K562 (cell line): ENCODE measurements around the gene AACS. TPM values are rescaled to one million over a fixed set of nuclear protein-coding genes. Genes with fewer than 3 reads are reported as not detected.

Experiments
- NFATC3 ChIP-seq: fragments of 450-650 bp; IDR thresholded peaks from 2 replicates; pipeline ENCODE4 v1.6.1; 2017; ENCODE audit warnings: mild to moderate bottlenecking
- PHB2 ChIP-seq: fragments of 450-650 bp; IDR thresholded peaks from 2 replicates; pipeline ENCODE4 v1.6.1; 2017; ENCODE audit warnings: low read depth
- TCF15 ChIP-seq: fragments of 250-450 bp; sonication (Bioruptor Pico); IDR thresholded peaks from 2 replicates; pipeline ENCODE4 v1.8.0; 2022; ENCODE audit warnings: moderate library complexity, mild to moderate bottlenecking, inconsistent platforms
- TCF7L2 ChIP-seq: fragments of 150-350 bp; IDR thresholded peaks from 2 replicates; pipeline ENCODE4 v1.6.1; 2016; ENCODE audit warnings: low read depth, mild to moderate bottlenecking, low read length, moderate library complexity
- ZNF561 ChIP-seq: fragments of 450-650 bp; formaldehyde crosslinking; conservative IDR thresholded peaks from 2 replicates; pipeline ENCODE4 v1.4.0; 2020; ENCODE audit warnings: mild to moderate bottlenecking, moderate library complexity
- polyA plus RNA-seq, 8 experiments: library from polyadenylated mRNA; depleted of rRNA in 4 of 8; stranded (reverse) in 5 of 8; unstranded in 3 of 8; fragments of >200 nt; fragmentation: Nextera tagmentation in 2 of 8; fragmentation: Illumina TruSeq in 1 of 8; extraction: Ambion mirVana in 2 of 8; extraction: Trizol in 1 of 8; gene quantifications; 2 replicates each; pipeline versions ENCODE4 v1.2.1 to v1.2.3, GENCODE V29; 2011 to 2014; ENCODE audit warnings: inconsistent platforms in 1 of 8, missing spikeins in 1 of 8
- total RNA-seq, 7 experiments: library from RNA; depleted of rRNA in 6 of 7; stranded (reverse); fragments of >200 nt in 6 of 7; fragmentation: Illumina TruSeq in 2 of 7; extraction: Trizol in 2 of 7; gene quantifications; 2 replicates each; pipeline versions ENCODE4 v1.2.1 to v1.2.3, GENCODE V29; 2011 to 2021; ENCODE audit warnings: low replicate concordance in 1 of 7
- TF ChIP-seq, protein P1 (sequence below): sonication (generic); formaldehyde crosslinking; IDR thresholded peaks from 2 replicates; pipeline ENCODE4 v1.8.0; 2022; ENCODE audit warnings: mild to moderate bottlenecking, missing genetic modification reagents
- TF ChIP-seq, protein P2 (sequence below): fragments of 450-650 bp; IDR thresholded peaks from 2 replicates; pipeline ENCODE4 v1.7.0; 2016; ENCODE audit warnings: borderline replicate concordance
- TF ChIP-seq, protein P3 (sequence below), 2 experiments: fragments of 450-650 bp; formaldehyde crosslinking in 1 of 2; IDR thresholded peaks; 2 replicates each; pipeline versions ENCODE4 v1.4.0 to v1.6.1; 2014 to 2020; ENCODE audit warnings: mild to moderate bottlenecking in 2 of 2, borderline replicate concordance in 1 of 2, low read depth in 1 of 2

The AACS gene
- total and polyA plus RNA-seq, 9 of the 15 experiments (the other 6 are each of a cell fraction or from before 2014, with no cell fraction given), result 2.4 to 13.0 (median 6.0) TPM

- no peak for TF ChIP-seq TCF15 (CRISPR knock-in tag)
- no peak for TF ChIP-seq TCF7L2
- TF ChIP-seq, protein P1, sequence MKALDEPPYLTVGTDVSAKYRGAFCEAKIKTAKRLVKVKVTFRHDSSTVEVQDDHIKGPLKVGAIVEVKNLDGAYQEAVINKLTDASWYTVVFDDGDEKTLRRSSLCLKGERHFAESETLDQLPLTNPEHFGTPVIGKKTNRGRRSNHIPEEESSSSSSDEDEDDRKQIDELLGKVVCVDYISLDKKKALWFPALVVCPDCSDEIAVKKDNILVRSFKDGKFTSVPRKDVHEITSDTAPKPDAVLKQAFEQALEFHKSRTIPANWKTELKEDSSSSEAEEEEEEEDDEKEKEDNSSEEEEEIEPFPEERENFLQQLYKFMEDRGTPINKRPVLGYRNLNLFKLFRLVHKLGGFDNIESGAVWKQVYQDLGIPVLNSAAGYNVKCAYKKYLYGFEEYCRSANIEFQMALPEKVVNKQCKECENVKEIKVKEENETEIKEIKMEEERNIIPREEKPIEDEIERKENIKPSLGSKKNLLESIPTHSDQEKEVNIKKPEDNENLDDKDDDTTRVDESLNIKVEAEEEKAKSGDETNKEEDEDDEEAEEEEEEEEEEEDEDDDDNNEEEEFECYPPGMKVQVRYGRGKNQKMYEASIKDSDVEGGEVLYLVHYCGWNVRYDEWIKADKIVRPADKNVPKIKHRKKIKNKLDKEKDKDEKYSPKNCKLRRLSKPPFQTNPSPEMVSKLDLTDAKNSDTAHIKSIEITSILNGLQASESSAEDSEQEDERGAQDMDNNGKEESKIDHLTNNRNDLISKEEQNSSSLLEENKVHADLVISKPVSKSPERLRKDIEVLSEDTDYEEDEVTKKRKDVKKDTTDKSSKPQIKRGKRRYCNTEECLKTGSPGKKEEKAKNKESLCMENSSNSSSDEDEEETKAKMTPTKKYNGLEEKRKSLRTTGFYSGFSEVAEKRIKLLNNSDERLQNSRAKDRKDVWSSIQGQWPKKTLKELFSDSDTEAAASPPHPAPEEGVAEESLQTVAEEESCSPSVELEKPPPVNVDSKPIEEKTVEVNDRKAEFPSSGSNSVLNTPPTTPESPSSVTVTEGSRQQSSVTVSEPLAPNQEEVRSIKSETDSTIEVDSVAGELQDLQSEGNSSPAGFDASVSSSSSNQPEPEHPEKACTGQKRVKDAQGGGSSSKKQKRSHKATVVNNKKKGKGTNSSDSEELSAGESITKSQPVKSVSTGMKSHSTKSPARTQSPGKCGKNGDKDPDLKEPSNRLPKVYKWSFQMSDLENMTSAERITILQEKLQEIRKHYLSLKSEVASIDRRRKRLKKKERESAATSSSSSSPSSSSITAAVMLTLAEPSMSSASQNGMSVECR (CRISPR knock-in tag), result no peak
- TF ChIP-seq PHB2, result no peak
- no peak for TF ChIP-seq NFATC3
- TF ChIP-seq ZNF561, result no peak
- TF ChIP-seq, protein P2, sequence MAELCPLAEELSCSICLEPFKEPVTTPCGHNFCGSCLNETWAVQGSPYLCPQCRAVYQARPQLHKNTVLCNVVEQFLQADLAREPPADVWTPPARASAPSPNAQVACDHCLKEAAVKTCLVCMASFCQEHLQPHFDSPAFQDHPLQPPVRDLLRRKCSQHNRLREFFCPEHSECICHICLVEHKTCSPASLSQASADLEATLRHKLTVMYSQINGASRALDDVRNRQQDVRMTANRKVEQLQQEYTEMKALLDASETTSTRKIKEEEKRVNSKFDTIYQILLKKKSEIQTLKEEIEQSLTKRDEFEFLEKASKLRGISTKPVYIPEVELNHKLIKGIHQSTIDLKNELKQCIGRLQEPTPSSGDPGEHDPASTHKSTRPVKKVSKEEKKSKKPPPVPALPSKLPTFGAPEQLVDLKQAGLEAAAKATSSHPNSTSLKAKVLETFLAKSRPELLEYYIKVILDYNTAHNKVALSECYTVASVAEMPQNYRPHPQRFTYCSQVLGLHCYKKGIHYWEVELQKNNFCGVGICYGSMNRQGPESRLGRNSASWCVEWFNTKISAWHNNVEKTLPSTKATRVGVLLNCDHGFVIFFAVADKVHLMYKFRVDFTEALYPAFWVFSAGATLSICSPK, result no peak
- TF ChIP-seq, protein P3, sequence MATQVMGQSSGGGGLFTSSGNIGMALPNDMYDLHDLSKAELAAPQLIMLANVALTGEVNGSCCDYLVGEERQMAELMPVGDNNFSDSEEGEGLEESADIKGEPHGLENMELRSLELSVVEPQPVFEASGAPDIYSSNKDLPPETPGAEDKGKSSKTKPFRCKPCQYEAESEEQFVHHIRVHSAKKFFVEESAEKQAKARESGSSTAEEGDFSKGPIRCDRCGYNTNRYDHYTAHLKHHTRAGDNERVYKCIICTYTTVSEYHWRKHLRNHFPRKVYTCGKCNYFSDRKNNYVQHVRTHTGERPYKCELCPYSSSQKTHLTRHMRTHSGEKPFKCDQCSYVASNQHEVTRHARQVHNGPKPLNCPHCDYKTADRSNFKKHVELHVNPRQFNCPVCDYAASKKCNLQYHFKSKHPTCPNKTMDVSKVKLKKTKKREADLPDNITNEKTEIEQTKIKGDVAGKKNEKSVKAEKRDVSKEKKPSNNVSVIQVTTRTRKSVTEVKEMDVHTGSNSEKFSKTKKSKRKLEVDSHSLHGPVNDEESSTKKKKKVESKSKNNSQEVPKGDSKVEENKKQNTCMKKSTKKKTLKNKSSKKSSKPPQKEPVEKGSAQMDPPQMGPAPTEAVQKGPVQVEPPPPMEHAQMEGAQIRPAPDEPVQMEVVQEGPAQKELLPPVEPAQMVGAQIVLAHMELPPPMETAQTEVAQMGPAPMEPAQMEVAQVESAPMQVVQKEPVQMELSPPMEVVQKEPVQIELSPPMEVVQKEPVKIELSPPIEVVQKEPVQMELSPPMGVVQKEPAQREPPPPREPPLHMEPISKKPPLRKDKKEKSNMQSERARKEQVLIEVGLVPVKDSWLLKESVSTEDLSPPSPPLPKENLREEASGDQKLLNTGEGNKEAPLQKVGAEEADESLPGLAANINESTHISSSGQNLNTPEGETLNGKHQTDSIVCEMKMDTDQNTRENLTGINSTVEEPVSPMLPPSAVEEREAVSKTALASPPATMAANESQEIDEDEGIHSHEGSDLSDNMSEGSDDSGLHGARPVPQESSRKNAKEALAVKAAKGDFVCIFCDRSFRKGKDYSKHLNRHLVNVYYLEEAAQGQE (IDR thresholded peaks at IDR 0.05; ENCODE audit: borderline replicate concordance), result peak; percentile 66
- TF ChIP-seq, protein P3 (CRISPR knock-in tag; IDR thresholded peaks at IDR 0.05; ENCODE audit: low read depth), result no peak
Observed at GRCh38 chr12:125065021-125065918, at the start of gene AACS (continued).
